Globus pallidus (tissue), 1 donor: ENCODE results near the gene RAMP2.

Experiments used
- DNase-seq: peaks from one replicate; pipeline ENCODE4 v3.0.0-alpha.2; 2015; ENCODE audit warnings: low spot score

RAMP2 gene

DNA sequence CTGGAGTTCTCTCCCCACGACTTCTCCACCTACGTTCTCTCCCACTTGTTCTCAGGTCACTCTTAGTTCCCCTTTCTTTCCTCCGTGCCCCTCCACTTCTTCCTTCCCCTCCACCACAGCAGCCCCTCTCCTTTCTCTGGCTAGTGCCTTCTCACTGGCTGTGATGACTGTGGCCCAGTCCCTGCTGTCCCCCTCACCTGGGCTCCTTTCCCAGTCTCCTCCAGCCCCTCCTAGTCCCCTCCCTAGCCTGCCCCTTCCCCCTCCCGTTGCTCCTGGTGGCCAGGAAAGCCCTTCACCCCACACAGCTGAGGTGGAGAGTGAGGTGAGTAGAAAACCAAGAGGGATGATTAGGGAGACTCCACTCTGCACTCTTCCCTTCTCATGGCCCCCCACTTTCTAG is 34.0 kb downstream of the RAMP2 start:
- DNase-seq = no peak

- no peak for DNase-seq
Observed at GRCh38 chr17:42795465-42795864, 34.4 kb downstream of the RAMP2 start.

DNA sequence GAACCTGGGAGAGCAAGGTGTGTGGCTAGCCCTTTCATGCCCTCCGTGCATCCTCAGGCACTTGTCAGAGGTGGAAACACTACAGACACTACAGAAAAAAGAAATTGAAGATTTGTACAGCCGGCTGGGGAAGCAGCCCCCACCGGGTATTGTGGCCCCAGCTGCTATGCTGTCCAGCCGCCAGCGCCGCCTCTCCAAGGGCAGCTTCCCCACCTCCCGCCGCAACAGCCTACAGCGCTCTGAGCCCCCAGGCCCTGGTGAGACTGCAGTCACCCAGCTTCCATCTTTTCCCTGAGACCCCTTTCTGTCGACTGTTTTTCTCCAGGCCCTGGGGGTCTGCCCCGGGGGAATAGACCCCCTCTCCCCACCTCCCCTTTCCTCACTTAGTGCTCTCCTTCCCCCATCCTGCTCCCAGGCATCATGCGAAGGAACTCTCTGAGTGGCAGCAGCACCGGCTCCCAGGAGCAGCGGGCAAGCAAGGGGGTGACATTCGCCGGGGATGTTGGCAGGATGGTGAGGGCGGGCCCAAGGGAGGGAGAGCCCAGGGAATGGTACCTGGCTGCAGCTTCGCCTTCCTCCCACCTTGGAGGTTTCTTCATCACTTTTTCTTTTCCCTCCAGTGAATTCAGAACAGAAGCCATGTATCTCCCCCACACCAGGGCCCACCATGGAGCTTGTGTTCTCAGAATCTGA is 35.2 kb downstream of the RAMP2 start:
- no peak for DNase-seq

- DNase-seq = no peak
Observed at GRCh38 chr17:42797067-42798007, 36.3 kb downstream of the RAMP2 start.

DNA sequence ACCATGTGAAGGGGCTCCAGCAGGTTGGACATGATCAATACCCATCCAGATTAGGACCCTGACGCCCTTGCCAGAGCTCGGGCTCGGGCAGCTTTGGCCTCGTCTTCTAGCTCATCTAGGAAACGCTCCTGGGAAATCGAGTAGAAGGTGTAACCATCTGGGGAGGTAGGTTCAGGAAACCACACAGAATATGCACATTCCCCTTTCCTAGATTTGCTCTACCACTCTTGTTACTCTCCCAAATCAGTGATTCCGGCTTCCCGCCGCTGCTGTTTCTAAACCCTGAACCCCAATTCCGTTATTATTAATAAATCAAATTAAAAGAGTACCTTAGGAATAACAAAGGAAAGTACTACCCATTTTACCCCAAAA is 37.0 kb downstream of the RAMP2 start:
- DNase-seq = no peak

DNA sequence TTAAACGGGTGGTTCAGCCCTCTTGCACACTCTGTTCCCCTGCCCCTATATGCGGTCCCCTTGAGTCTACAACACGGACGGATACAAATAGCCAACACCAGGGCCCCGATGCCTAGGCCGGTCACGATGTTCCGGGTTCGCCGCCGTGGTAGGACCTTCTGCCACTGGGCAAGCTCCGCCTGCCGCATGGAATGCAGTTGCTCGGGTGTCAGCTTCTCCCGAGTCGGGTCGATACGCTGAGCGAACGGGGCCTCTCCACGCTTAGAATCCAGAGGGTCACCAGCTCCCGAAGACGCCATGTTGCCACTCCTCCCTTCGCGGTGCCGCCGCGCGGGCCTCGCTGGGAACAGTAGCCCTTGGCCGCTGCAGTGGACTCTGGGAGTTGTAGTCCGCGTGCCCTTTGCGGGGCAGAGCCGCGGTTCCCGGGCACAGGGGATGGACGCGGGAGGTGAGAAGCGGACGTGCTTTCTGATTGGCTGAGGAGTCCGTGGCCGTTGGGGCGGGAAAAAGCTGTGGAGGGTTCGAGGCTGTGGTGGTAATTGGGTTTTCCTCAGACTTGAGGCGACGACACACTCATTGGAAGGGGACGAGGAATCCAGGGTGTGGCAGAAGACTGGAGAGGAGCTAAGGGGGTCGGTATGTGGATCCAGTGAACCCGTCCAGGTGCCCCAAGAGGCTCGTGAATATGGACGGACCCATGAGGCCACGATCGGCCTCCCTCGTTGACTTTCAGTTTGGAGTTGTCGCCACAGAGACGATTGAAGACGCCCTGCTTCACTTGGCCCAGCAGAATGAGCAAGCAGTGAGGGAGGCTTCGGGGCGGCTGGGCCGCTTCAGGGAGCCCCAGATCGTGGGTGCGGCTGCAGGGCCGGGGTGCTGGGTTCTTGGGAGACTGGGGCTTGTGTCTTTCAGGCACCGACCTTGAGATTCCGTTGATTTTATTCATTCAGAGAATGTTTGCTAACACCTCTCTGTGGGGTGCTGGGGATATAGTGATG is 37.7 kb downstream of the RAMP2 start, which contains the start of the genes CNTD1 and COA3:
TSS of gene CNTD1 (plus strand) at position 479 of the 998 bp plus-strand sequence. CDS start at position 686, 207 bp downstream.
TSS of gene COA3 (minus strand) at position 322 of the 998 bp plus-strand sequence. CDS start at position 299, 23 bp downstream.
- peak; percentile 72 for DNase-seq

DNA sequence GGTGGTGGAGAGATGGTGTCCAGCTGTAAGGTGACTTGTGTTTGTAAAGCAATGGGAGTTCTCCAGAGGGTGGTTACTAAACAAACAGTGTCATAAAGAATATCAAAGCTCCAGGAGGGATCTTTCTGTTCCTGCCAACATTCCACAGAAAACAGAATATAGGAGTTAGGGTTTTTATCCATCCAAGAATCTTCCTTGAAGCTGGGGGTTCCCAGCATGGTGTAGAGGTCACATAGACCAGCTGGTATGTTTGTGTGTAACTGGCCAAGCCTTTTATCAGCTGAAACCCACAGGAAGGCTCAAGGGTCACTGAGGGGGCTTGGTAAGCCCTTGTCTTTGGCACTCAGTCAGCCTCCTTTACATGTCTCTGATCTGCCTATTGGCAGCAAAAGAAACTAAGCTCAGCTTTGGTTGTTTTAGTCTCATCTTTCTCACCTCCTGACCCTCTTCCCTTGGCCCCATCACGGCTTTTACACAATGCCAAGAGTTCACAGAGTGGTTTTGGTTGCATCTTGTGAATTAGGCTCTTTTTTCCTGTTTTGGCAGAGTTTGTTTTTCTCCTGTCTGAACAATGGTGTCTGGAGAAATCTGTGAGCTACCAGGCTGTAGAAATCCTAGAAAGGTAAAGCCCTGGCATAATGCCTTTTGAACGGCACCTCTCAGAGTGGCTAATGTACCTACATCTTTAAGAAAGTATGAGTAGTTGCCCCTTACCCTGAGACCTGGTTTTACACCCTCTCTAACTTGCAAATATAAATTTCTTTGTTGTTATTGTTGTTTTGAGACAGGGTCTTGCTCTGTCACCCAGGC is 42.3 kb downstream of the RAMP2 start:
- DNase-seq = no peak

GRCh38 chr17:42804918-42805367 is 43.9 kb downstream of the RAMP2 start:
- DNase-seq = no peak

GRCh38 chr17:42806249-42806648 is 45.2 kb downstream of the RAMP2 start:
- no peak for DNase-seq

DNA sequence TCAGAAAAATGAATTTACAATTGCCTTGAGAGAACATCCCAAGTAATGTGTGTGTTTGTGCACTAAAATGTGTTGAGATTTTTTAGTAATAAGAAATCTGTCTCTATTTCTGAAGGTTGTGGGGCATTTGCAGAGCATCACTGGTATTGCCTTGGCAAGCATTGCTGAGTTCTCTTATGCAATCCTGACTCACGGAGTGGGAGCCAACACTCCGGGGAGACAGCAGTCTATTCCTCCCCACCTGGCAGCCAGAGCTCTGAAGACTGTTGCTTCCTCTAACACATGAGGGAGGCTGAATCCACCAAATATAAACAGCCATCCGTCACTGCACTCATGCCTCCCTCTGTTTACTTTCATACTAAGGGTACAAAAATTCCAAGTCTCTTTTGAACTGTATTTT is 48.2 kb downstream of the RAMP2 start:
- DNase-seq = no peak
